DND-41 (cell line): ENCODE results near the gene SERPINI1.

Source experiments
- ATAC-seq: fragments of 200-7000 bp; cut with Tn5 transposase; 3 replicates; pipeline ENCODE4 v1.9.1; 2021; ENCODE audit warnings: low read depth; ENCODE audit not compliant: insufficient read depth
- DNase-seq: peaks from one replicate; pipeline ENCODE4 v3.0.0-alpha.2; 2020
- H2AFZ ChIP-seq: 2 replicates; pipeline ENCODE4 v1.6.0; 2012; ENCODE audit warnings: low read depth, low read length
- H3K27ac ChIP-seq: 2 replicates; pipeline ENCODE4 v1.5.1; 2012; ENCODE audit warnings: low read length, inconsistent platforms
- H3K27me3 ChIP-seq: fragments of 200-600 bp; sonication (generic); 2 replicates; pipeline ENCODE4 v1.6.0; 2012; ENCODE audit warnings: low read length, mild to moderate bottlenecking, inconsistent platforms; ENCODE audit not compliant: insufficient read depth, poor library complexity
- H3K36me3 ChIP-seq: 2 replicates; pipeline ENCODE4 v1.5.1; 2012; ENCODE audit warnings: low read length, inconsistent platforms; ENCODE audit not compliant: insufficient read depth
- H3K4me1 ChIP-seq: 2 replicates; pipeline ENCODE4 v1.5.1; 2012; ENCODE audit warnings: mild to moderate bottlenecking, low read length; ENCODE audit not compliant: insufficient read depth
- H3K4me2 ChIP-seq: 2 replicates; pipeline ENCODE4 v1.6.0; 2012; ENCODE audit warnings: mild to moderate bottlenecking, moderate library complexity, low read length, inconsistent platforms; ENCODE audit not compliant: insufficient read depth
- H3K4me3 ChIP-seq, 2 experiments: fragments of 200-600 bp in 1 of 2; shearing (Covaris generic) in 1 of 2; 2 replicates each; pipeline ENCODE4 v1.5.1; 2012 to 2016; ENCODE audit warnings: inconsistent platforms in 2 of 2, low read length in 2 of 2, mild to moderate bottlenecking in 2 of 2, low read depth in 1 of 2, moderate library complexity in 1 of 2
- H3K79me2 ChIP-seq: 2 replicates; pipeline ENCODE4 v1.6.0; 2012; ENCODE audit warnings: low read length, inconsistent platforms; ENCODE audit not compliant: insufficient read depth
- H3K9ac ChIP-seq: 2 replicates; pipeline ENCODE4 v1.6.0; 2012; ENCODE audit warnings: low read depth, mild to moderate bottlenecking, inconsistent platforms, low read length, moderate library complexity
- H3K9me3 ChIP-seq: 2 replicates; pipeline ENCODE4 v1.5.1; 2012; ENCODE audit warnings: low read length, moderate library complexity, mild to moderate bottlenecking, inconsistent platforms; ENCODE audit not compliant: insufficient read depth, severe bottlenecking
- H4K20me1 ChIP-seq: 2 replicates; pipeline ENCODE4 v1.6.0; 2012; ENCODE audit warnings: low read length; ENCODE audit not compliant: insufficient read depth
- EZH2 ChIP-seq: IDR thresholded peaks from 3 replicates; pipeline ENCODE4 v1.6.1; 2012; ENCODE audit warnings: borderline replicate concordance, low read depth, mild to moderate bottlenecking, moderate library complexity, low read length, inconsistent platforms; ENCODE audit not compliant: severe bottlenecking
- TF ChIP-seq, protein P1 (sequence below): IDR thresholded peaks from 2 replicates; pipeline ENCODE4 v1.5.1; 2012; ENCODE audit warnings: borderline replicate concordance, low read length, moderate library complexity, mild to moderate bottlenecking; ENCODE audit not compliant: poor library complexity, severe bottlenecking; ENCODE audit errors: extremely low read depth

SERPINI1 gene

DNA sequence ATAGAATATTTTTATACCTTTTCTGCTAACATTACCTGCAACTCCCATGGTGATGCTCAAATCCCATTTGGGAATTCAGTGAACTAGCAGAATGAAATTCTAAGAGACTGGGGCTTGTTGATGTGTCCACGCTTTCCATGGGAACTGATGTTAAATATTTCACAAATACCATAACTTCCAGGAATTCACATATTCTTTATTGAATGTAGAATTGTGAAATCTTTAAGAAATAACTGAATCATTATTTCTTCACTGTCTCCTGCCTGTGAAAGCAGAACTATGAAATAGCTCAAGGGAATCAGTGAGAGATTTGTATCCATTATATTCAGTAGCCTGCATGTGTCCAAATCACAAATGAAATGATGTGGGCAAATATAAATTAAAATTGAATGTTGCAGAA, 130.8 kb downstream of the SERPINI1 start:
- no peaks in the 10 kb centered on the region for H3K79me2 ChIP-seq
- DNase-seq (no peak), ATAC-seq (no peak)
- no peak overlapping the region for H3K9ac ChIP-seq
- no peaks in the 10 kb centered on the region for H3K9me3 ChIP-seq
- no peak overlapping the region for H2AFZ ChIP-seq
- TF ChIP-seq, protein P1, sequence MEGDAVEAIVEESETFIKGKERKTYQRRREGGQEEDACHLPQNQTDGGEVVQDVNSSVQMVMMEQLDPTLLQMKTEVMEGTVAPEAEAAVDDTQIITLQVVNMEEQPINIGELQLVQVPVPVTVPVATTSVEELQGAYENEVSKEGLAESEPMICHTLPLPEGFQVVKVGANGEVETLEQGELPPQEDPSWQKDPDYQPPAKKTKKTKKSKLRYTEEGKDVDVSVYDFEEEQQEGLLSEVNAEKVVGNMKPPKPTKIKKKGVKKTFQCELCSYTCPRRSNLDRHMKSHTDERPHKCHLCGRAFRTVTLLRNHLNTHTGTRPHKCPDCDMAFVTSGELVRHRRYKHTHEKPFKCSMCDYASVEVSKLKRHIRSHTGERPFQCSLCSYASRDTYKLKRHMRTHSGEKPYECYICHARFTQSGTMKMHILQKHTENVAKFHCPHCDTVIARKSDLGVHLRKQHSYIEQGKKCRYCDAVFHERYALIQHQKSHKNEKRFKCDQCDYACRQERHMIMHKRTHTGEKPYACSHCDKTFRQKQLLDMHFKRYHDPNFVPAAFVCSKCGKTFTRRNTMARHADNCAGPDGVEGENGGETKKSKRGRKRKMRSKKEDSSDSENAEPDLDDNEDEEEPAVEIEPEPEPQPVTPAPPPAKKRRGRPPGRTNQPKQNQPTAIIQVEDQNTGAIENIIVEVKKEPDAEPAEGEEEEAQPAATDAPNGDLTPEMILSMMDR, result no peak
- no peak for TF ChIP-seq EZH2
- no peak overlapping the region for H3K27ac ChIP-seq
- no peaks in the 10 kb centered on the region for H3K4me1 ChIP-seq
- H3K27me3 ChIP-seq, result no peaks in the 10 kb centered on the region
- H3K4me2 ChIP-seq, result no peak overlapping the region
- H3K4me3 ChIP-seq, result no peak overlapping the region
- H4K20me1 ChIP-seq, result no peaks in the 10 kb centered on the region
- H3K36me3 ChIP-seq, result no peaks in the 10 kb centered on the region

DNA sequence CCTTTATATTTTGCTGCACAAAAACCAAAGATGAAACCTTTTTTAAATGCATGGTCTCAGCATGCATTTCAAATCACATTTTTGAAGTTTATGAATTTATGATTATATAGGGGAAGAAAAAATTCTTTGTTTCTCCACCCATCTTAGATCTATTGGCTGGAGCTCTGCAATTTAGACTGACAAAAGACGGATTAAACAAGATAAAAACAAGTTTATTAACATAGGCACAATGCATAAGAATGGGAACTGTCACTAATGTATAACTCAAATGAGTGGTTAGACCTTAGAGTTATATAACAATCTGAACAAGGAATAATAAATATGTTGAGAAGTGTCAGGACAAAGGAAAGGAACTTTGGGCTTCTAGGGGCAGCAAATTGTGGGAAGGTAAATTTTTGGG, 132.5 kb downstream of the SERPINI1 start:
- TF ChIP-seq EZH2, result no peak
- TF ChIP-seq, protein P1, result no peak
- H3K4me1 ChIP-seq, result no peaks in the 10 kb centered on the region

DNA sequence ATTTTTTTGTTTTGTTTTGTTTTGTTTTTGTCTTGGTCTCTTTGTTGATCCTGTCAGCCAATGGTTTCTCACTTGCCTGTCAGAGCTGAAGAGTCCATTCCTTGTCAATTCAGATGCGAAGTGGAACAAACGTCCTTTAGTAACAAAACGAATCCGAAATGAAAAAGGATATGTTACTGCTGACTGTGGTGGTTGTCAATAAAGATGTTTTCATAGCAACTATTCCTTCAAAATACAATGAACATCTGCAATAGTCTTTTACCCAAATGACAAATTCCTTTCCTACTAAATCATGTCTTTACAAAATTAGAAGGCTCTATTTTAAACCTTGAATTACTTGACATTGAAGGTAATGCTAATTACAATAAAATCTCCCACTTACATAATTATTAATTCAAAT, 134.7 kb downstream of the SERPINI1 start:
- Histone ChIP-seq H3K9ac (no peak overlapping the region), H3K9me3 (no peaks in the 10 kb centered on the region), H4K20me1 (no peaks in the 10 kb centered on the region), H3K27ac (no peak overlapping the region), H3K4me3 (no peak overlapping the region), H3K36me3 (no peaks in the 10 kb centered on the region), H3K4me2 (no peak overlapping the region), H2AFZ (no peak overlapping the region), H3K27me3 (no peaks in the 10 kb centered on the region), H3K4me1 (no peaks in the 10 kb centered on the region), H3K79me2 (no peaks in the 10 kb centered on the region)
- TF ChIP-seq, protein P1, result no peak
- no peak for TF ChIP-seq EZH2
- ATAC-seq (no peak), DNase-seq (no peak)

More for the DNA sequence above, 132.5 kb downstream of the SERPINI1 start:
- Histone ChIP-seq H3K79me2 (no peaks in the 10 kb centered on the region), H3K27ac (no peak overlapping the region), H3K4me2 (no peak overlapping the region), H3K9ac (no peak overlapping the region), H3K27me3 (no peaks in the 10 kb centered on the region), H3K9me3 (no peaks in the 10 kb centered on the region), H3K36me3 (no peaks in the 10 kb centered on the region), H2AFZ (no peak overlapping the region), H3K4me3 (no peak overlapping the region), H4K20me1 (no peaks in the 10 kb centered on the region)
- ATAC-seq (no peak), DNase-seq (no peak)

DNA sequence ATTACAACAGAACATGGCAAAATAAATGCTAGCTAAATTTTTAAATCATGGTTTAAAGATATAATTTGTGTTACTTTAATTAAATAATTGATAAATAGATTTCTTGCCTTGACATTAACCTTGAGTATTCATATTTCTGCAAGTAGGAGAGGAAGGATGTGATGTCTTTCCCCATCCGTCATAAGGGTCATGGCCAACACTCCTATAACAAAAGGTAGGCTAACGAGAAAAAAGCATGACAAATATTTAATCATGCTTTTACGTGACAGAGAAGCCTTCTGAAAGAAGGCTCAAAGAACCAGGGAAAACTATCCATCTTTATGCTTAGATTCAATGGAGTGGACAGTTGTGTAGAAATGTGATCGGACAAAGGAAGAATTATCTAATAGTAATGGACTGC, 135.2 kb downstream of the SERPINI1 start:
- Histone ChIP-seq H2AFZ (no peak overlapping the region), H3K4me2 (no peak overlapping the region), H4K20me1 (no peaks in the 10 kb centered on the region), H3K9ac (no peak overlapping the region), H3K27me3 (no peaks in the 10 kb centered on the region), H3K36me3 (no peaks in the 10 kb centered on the region), H3K4me1 (no peaks in the 10 kb centered on the region), H3K27ac (no peak overlapping the region), H3K79me2 (no peaks in the 10 kb centered on the region), H3K9me3 (no peaks in the 10 kb centered on the region), H3K4me3 (no peak overlapping the region)
- no peak for ATAC-seq
- no peak for DNase-seq
- no peak for TF ChIP-seq EZH2
- TF ChIP-seq, protein P1, result no peak
